ENCODE results near the gene SDK2.
"Not testable (repeated sequence)": the region's sequence is repeated elsewhere in the genome, so short reads cannot be mapped to it uniquely, and the experiment has no call there.

The SDK2 gene

DNA sequence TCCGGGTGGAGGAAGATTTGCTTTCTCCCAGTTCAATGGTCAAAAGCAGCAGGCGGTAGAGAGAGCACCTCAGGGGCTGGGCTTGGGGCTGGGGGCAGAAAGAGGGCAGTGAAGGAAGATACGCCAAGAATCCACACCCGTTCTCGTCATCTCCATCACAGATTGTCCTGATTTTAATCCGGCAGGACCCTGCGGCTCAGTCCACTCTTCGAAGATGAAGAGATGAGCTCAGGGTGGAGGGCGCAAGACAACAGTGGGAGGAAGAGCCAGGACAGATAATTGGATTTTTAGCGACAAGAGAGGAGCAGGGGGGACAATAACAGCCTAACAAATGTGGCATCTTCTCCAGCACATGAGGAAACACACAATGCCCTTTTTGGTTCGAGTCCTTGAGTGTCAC lies 165.9 kb downstream of the SDK2 start:
- H3K18ac ChIP-seq (ENCODE audit: low read length), result no peak overlapping the region
- H2BK120ac ChIP-seq (ENCODE audit: low read depth, low read length), result no peak overlapping the region
- H3K27me3 ChIP-seq (ENCODE audit: control insufficient read depth in 3 of 3, insufficient read depth in 3 of 3, low read depth in 1 of 3, low read length in 3 of 3), result no peaks in the 10 kb centered on the region
- no peak overlapping the region for H2BK5ac ChIP-seq (ENCODE audit: low read length)
- no peak overlapping the region for H3K14ac ChIP-seq (ENCODE audit: low read length)
- H3K4me2 ChIP-seq (ENCODE audit: insufficient read depth, low read length, poor library complexity, severe bottlenecking), result no peak overlapping the region
- no peak overlapping the region for H3K4ac ChIP-seq (ENCODE audit: low read length)
- H2AFZ ChIP-seq (ENCODE audit: low read length), result no peak overlapping the region
- H3K4me1 ChIP-seq (ENCODE audit: control insufficient read depth in 2 of 2, insufficient read depth in 1 of 2, low read depth in 1 of 2, low read length in 2 of 2), result peaks cover 10 to 17% of the 10 kb centered on the region in 2 donors
- H3K4me3 ChIP-seq (ENCODE audit: low read length in 2 of 2), result no peak overlapping the region
- no CpG with 5 or more reads among the region's 11 CpGs for WGBS, 2 donors (ENCODE audit: extremely low coverage in 2 of 2, insufficient read length in 2 of 2, insufficient replicate concordance in 1 of 2)
- peaks cover 16% of the 10 kb centered on the region for H3K79me1 ChIP-seq (ENCODE audit: low read depth, low read length)
- no peak overlapping the region for H4K91ac ChIP-seq (ENCODE audit: low read depth, low read length, poor library complexity)
- no peak for DNase-seq (ENCODE audit: low spot score)
- no peak overlapping the region for H3K23ac ChIP-seq (ENCODE audit: low read depth, low read length, poor library complexity)
- no peak overlapping the region for H2BK15ac ChIP-seq (ENCODE audit: low read length)
- H3K36me3 ChIP-seq (replicated peaks in 1 of 2; ENCODE audit: control insufficient read depth in 2 of 2, insufficient read depth in 2 of 2, low read length in 2 of 2), result peaks cover 0 to 2% of the 10 kb centered on the region in 2 donors
- no peak overlapping the region for H3K9ac ChIP-seq (ENCODE audit: low read depth, low read length, poor library complexity)
- no peak overlapping the region for H4K8ac ChIP-seq (ENCODE audit: low read depth, low read length)
- H3K9me3 ChIP-seq (replicated peaks in 1 of 2; ENCODE audit: control insufficient read depth in 2 of 2, insufficient read depth in 1 of 2, low read depth in 1 of 2, low read length in 2 of 2), result peaks cover 0 to under 1% of the 10 kb centered on the region in 2 donors
- no peak overlapping the region for H2BK12ac ChIP-seq (ENCODE audit: low read length)
- no peak overlapping the region for H2AK5ac ChIP-seq (ENCODE audit: low read depth, low read length)
- no peak overlapping the region for H3K27ac ChIP-seq (replicated peaks; ENCODE audit: low read length)

DNA sequence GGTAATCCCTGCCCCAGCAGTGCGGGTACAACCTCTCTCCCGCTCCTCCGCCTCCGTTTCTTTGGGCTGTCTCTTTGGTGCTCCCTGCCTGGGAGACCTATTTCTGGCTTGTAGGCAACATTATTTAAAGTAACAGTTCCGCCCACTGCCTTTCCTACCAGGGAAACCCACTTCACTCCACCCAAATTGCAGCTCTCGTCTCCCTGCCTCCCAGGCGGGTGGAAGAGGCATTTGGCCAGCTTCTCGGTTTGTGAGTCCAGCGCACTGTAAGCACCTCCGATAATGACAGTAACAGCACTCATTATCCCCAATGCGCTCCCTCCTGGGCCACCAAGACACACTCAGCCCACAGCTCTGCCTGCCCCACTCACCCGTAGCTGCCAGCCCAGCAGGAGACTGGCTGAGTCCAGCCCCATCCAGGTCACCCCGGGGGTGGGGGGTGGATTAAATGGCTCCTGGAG lies 167.3 kb downstream of the SDK2 start:
- H2BK12ac ChIP-seq (ENCODE audit: low read length), result no peak overlapping the region
- peak overlapping the region; percentile 10 for H3K9ac ChIP-seq (ENCODE audit: low read depth, low read length, poor library complexity)
- H2BK15ac ChIP-seq (ENCODE audit: low read length), result no peak overlapping the region
- peaks cover 16% of the 10 kb centered on the region for H3K79me1 ChIP-seq (ENCODE audit: low read depth, low read length)
- H2BK5ac ChIP-seq (ENCODE audit: low read length), result no peak overlapping the region
- H3K4me1 ChIP-seq (ENCODE audit: control insufficient read depth in 2 of 2, insufficient read depth in 1 of 2, low read depth in 1 of 2, low read length in 2 of 2), result peaks cover 10 to 17% of the 10 kb centered on the region in 2 donors
- H3K27me3 ChIP-seq (ENCODE audit: control insufficient read depth in 3 of 3, insufficient read depth in 3 of 3, low read depth in 1 of 3, low read length in 3 of 3), result no peaks in the 10 kb centered on the region
- H3K27ac ChIP-seq (replicated peaks; ENCODE audit: low read length), result no peak overlapping the region
- no peak overlapping the region for H4K8ac ChIP-seq (ENCODE audit: low read depth, low read length)
- H3K23ac ChIP-seq (ENCODE audit: low read depth, low read length, poor library complexity), result no peak overlapping the region
- no peak overlapping the region for H2BK120ac ChIP-seq (ENCODE audit: low read depth, low read length)
- H3K4me2 ChIP-seq (ENCODE audit: insufficient read depth, low read length, poor library complexity, severe bottlenecking), result no peak overlapping the region
- no peak overlapping the region for H3K14ac ChIP-seq (ENCODE audit: low read length)
- no peak overlapping the region for H3K4me3 ChIP-seq (ENCODE audit: low read length in 2 of 2)
- no peak overlapping the region for H4K91ac ChIP-seq (ENCODE audit: low read depth, low read length, poor library complexity)
- no peak for DNase-seq (ENCODE audit: low spot score)
- H3K4ac ChIP-seq (ENCODE audit: low read length), result no peak overlapping the region
- H2AK5ac ChIP-seq (ENCODE audit: low read depth, low read length), result peak overlapping the region; percentile 24
- H2AFZ ChIP-seq (ENCODE audit: low read length), result no peak overlapping the region
- no CpG with 5 or more reads among the region's 13 CpGs for WGBS, 2 donors (ENCODE audit: extremely low coverage in 2 of 2, insufficient read length in 2 of 2, insufficient replicate concordance in 1 of 2)
- H3K9me3 ChIP-seq (replicated peaks in 1 of 2; ENCODE audit: control insufficient read depth in 2 of 2, insufficient read depth in 1 of 2, low read depth in 1 of 2, low read length in 2 of 2), result peaks cover 3 to 6% of the 10 kb centered on the region in 2 donors
- no peak overlapping the region for H3K18ac ChIP-seq (ENCODE audit: low read length)
- H3K36me3 ChIP-seq (replicated peaks in 1 of 2; ENCODE audit: control insufficient read depth in 2 of 2, insufficient read depth in 2 of 2, low read length in 2 of 2), result peaks cover 0 to 2% of the 10 kb centered on the region in 2 donors

DNA sequence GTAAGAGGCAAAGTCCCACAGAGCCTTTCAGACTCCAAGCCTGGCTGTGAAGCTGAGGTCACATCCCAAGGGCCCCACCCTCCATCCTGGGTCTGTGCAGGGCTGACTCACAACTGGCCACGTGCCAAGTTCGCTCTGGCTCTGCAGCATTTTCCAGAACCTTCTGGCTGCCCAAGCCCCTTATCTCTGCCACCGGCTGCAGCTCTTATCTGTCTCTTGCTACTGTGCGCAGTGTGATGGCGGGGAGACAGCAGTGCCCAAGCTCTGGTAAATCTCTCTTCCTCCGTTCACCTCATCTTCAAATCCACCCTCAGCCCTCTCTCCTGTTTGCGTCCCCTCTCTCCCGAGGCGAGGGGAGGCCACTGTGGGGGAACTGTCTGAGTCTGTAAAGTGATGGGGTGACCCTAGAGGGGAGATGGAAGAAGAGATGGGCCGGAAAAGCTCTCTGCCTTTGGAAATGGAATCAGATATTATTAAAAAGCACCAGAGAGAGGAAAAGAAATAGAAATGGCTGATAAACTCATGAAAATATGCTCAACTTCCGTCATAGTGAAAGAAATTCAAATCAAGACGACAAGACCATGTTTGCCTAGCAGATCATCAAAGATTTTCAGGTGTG lies 169.8 kb downstream of the SDK2 start:
- H3K18ac ChIP-seq (ENCODE audit: low read length), result no peak overlapping the region
- no peak overlapping the region for H2AFZ ChIP-seq (ENCODE audit: low read length)
- DNase-seq (ENCODE audit: low spot score), result no peak
- H3K27ac ChIP-seq (replicated peaks; ENCODE audit: low read length), result no peak overlapping the region
- H2AK5ac ChIP-seq (ENCODE audit: low read depth, low read length), result no peak overlapping the region
- no peak overlapping the region for H3K4ac ChIP-seq (ENCODE audit: low read length)
- no peaks in the 10 kb centered on the region for H3K27me3 ChIP-seq (ENCODE audit: control insufficient read depth in 3 of 3, insufficient read depth in 3 of 3, low read depth in 1 of 3, low read length in 3 of 3)
- no peak overlapping the region for H2BK5ac ChIP-seq (ENCODE audit: low read length)
- H3K9ac ChIP-seq (ENCODE audit: low read depth, low read length, poor library complexity), result no peak overlapping the region
- no peak overlapping the region for H2BK12ac ChIP-seq (ENCODE audit: low read length)
- peak overlapping the region; percentile 61 for H3K23ac ChIP-seq (ENCODE audit: low read depth, low read length, poor library complexity)
- H3K36me3 ChIP-seq (replicated peaks in 1 of 2; ENCODE audit: control insufficient read depth in 2 of 2, insufficient read depth in 2 of 2, low read length in 2 of 2), result peaks cover 0 to 3% of the 10 kb centered on the region in 2 donors
- H4K91ac ChIP-seq (ENCODE audit: low read depth, low read length, poor library complexity), result no peak overlapping the region
- no peak overlapping the region for H3K4me2 ChIP-seq (ENCODE audit: insufficient read depth, low read length, poor library complexity, severe bottlenecking)
- H2BK120ac ChIP-seq (ENCODE audit: low read depth, low read length), result no peak overlapping the region
- H3K14ac ChIP-seq (ENCODE audit: low read length), result no peak overlapping the region
- no peak overlapping the region for H2BK15ac ChIP-seq (ENCODE audit: low read length)
- no CpG with 5 or more reads among the region's 12 CpGs for WGBS, 2 donors (ENCODE audit: extremely low coverage in 2 of 2, insufficient read length in 2 of 2, insufficient replicate concordance in 1 of 2)
- H3K4me3 ChIP-seq (ENCODE audit: low read length in 2 of 2), result no peak overlapping the region
- H3K4me1 ChIP-seq (ENCODE audit: control insufficient read depth in 2 of 2, insufficient read depth in 1 of 2, low read depth in 1 of 2, low read length in 2 of 2), result peaks cover 10 to 20% of the 10 kb centered on the region in 2 donors
- H4K8ac ChIP-seq (ENCODE audit: low read depth, low read length), result no peak overlapping the region
- H3K9me3 ChIP-seq (replicated peaks in 1 of 2; ENCODE audit: control insufficient read depth in 2 of 2, insufficient read depth in 1 of 2, low read depth in 1 of 2, low read length in 2 of 2), result peaks cover 3 to 6% of the 10 kb centered on the region in 2 donors
- H3K79me1 ChIP-seq (ENCODE audit: low read depth, low read length), result peaks cover 16% of the 10 kb centered on the region

DNA sequence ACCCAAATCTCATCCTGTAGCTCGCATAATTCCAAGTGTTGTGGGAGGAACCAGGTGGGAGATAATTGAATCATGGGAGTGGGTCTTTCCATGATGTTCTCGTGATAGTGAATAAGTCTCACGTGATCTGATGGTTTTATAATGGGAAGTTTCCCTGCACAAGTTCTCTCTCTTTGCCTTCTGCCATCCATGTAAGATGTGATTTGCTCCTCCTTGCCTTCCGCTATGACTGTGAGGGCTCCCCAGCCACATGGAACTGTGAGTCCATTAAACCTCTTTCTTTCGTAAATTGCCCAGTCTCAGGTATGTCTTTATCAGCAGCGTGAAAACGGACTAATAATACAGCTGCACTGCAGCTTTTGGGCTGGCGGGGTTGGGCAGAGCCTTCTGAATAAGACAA lies 171.5 kb downstream of the SDK2 start:
- peaks cover 12% of the 10 kb centered on the region for H3K79me1 ChIP-seq (ENCODE audit: low read depth, low read length)
- not testable (repeated sequence) for H2AFZ ChIP-seq (ENCODE audit: low read length); H3K23ac ChIP-seq (ENCODE audit: low read depth, low read length, poor library complexity); H4K8ac ChIP-seq (ENCODE audit: low read depth, low read length); H3K9me3 ChIP-seq (replicated peaks in 1 of 2; ENCODE audit: control insufficient read depth in 2 of 2, insufficient read depth in 1 of 2, low read depth in 1 of 2, low read length in 2 of 2); H3K4ac ChIP-seq (ENCODE audit: low read length); H2BK15ac ChIP-seq (ENCODE audit: low read length); H3K36me3 ChIP-seq (replicated peaks in 1 of 2; ENCODE audit: control insufficient read depth in 2 of 2, insufficient read depth in 2 of 2, low read length in 2 of 2); H2BK12ac ChIP-seq (ENCODE audit: low read length); H3K4me3 ChIP-seq (ENCODE audit: low read length in 2 of 2); H3K9ac ChIP-seq (ENCODE audit: low read depth, low read length, poor library complexity); H3K27me3 ChIP-seq (ENCODE audit: control insufficient read depth in 3 of 3, insufficient read depth in 3 of 3, low read depth in 1 of 3, low read length in 3 of 3); H3K27ac ChIP-seq (replicated peaks; ENCODE audit: low read length); H3K18ac ChIP-seq (ENCODE audit: low read length); H2BK120ac ChIP-seq (ENCODE audit: low read depth, low read length); H2BK5ac ChIP-seq (ENCODE audit: low read length); H2AK5ac ChIP-seq (ENCODE audit: low read depth, low read length); H4K91ac ChIP-seq (ENCODE audit: low read depth, low read length, poor library complexity); H3K4me2 ChIP-seq (ENCODE audit: insufficient read depth, low read length, poor library complexity, severe bottlenecking); H3K14ac ChIP-seq (ENCODE audit: low read length); DNase-seq (ENCODE audit: low spot score)
- peaks cover 0 to 13% of the 10 kb centered on the region in 2 donors for H3K4me1 ChIP-seq (ENCODE audit: control insufficient read depth in 2 of 2, insufficient read depth in 1 of 2, low read depth in 1 of 2, low read length in 2 of 2)
- no CpG with 5 or more reads among the region's 8 CpGs for WGBS, 2 donors (ENCODE audit: extremely low coverage in 2 of 2, insufficient read length in 2 of 2, insufficient replicate concordance in 1 of 2)

Data from neuronal stem cell (in vitro differentiated cells).